GM21737 (cell line): ENCODE results near the gene USP22.

Experiments used
- ATAC-seq: cut with Tn5 transposase; IDR thresholded peaks from one replicate; pipeline ENCODE4 v1.9.1; 2021; ENCODE audit warnings: mild to moderate bottlenecking, moderate library complexity; ENCODE audit not compliant: unreplicated experiment

Gene USP22

DNA sequence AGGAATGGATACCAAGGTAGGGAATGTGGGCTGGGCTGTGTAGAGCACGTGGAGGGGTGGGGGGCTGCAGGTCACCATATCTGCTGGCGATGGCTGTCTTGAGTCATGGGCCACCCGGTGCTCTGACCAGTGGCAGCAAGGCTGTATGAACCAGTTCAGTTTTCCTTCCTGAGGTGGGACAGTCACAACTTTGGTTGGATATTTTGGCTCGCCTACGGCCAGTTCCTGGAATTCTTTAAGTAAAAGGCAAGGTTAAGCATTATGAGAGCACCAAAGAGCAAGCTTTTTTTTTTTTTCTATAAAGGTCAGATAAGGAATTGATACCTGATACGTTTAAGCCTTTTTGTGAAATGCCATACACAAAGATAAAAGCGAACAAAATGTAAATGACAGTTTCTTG, 81.9 kb downstream of the USP22 start:
- ATAC-seq, result no peak

DNA sequence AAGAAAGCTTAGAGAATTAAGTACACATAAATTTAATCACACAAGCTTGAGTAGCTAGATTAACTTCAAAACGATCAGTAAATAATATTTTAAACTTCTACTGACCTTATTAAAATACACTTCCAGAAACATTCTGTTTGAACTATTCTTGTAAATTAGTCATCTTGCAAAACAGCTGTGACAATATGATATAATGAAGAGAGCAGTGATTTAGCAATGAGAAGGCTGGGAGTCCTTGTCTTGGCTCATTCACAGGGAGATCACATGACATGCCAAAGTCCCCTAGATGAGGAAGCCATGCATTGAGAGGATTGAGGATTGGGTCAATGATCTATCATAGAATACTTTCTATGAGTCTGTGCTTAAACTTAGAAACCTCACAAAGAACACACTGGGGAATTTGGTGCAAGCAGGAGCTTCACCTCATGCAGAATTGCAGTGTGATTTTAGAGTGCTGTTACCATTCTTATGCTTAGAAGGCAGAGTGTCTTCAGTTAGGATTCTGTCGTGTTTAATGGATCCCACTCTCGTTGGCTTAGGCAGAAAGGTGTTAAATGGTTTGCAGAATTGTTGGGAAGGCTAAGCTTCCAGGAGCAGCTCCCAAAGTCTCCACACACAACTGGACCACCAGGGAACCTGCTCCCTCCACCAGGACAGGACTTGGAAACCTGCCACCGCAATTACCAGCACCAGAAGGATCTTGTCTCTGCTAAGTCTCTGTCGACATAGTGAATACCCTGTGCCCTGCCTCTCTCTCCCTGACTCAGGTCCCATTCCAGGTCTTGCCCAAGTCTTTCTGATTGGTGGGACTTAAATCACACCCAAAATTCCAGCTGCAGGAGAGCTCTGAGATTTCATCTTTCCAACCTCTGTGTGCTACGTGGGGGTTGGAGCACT, 87.1 kb downstream of the USP22 start:
- no peak for ATAC-seq

DNA sequence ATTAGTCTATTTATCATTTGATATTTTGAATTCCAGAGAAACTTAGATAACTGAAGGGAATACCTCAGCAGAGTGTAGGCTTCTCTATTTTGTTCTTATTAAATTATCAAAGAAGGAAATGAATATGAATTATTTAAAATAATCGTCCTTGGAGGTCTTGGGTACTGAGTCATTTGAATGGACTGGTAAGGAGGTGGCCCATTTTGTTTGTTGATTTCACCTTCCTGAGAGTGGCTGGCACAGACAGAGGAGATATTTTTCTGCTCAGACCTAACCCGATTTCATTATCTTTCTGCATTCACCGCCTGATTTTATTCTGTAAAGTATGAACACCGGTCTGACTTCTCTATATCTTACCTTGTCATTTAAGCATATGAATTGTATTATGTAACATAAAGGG, 88.0 kb downstream of the USP22 start:
- no peak for ATAC-seq

DNA sequence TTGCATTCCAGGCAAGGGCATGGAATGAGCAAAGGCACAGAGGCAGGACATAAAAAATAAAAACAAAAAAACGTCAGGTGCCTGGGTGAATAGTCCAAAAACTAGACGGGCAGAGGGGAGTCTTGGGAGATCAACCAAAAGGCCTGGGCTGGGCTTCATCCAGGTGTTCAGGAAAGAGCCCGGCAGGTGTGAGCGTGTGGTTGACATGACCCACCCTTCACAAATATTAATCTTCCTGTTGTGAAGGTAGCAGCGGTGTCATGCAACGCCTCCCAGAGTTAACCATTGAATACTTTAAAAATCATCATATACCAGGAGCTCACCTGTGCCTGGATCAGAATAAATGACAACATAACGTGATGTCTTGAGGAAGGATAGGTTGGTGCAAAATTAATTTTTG, 90.6 kb downstream of the USP22 start:
- ATAC-seq, result no peak
